HG03196 (cell line): ENCODE measurements around the gene SUMO2.
"Not testable (repeated sequence)": the region's sequence is repeated elsewhere in the genome, so short reads cannot be mapped to it uniquely, and the experiment has no call there.

Source experiments
- ATAC-seq: cut with Tn5 transposase; IDR thresholded peaks from one replicate; pipeline ENCODE4 v1.9.1; 2021; ENCODE audit not compliant: unreplicated experiment

Gene SUMO2

GRCh38 chr17:75182569-75183436 is at the start of gene SUMO2:
TSS of gene SUMO2 (minus strand) at chr17:75182959. CDS start at chr17:75182834, 125 bp downstream.
- ATAC-seq, result peak; percentile 83

- no peak for ATAC-seq
These were observed 49.1 kb upstream of the SUMO2 start for GRCh38 chr17:75231741-75232464.

GRCh38 chr17:75231071-75231470 is 48.3 kb upstream of the SUMO2 start:
- ATAC-seq, result no peak

- no peak for ATAC-seq
These were observed 46.1 kb upstream of the SUMO2 start for GRCh38 chr17:75228847-75229246.

GRCh38 chr17:75228305-75228704 is 45.5 kb upstream of the SUMO2 start:
- no peak for ATAC-seq

- ATAC-seq, result no peak
These were observed 45.0 kb upstream of the SUMO2 start for GRCh38 chr17:75227729-75228128.

GRCh38 chr17:75225016-75225415 is 42.3 kb upstream of the SUMO2 start:
- no peak for ATAC-seq

GRCh38 chr17:75219815-75220214 is 37.1 kb upstream of the SUMO2 start:
- no peak for ATAC-seq

GRCh38 chr17:75218131-75218530 is 35.4 kb upstream of the SUMO2 start:
- ATAC-seq, result no peak

- ATAC-seq, result no peak
These were observed 26.3 kb upstream of the SUMO2 start for GRCh38 chr17:75209061-75209460.

GRCh38 chr17:75208161-75208560 is 25.4 kb upstream of the SUMO2 start:
- ATAC-seq, result no peak

GRCh38 chr17:75207760-75208159 is 25.0 kb upstream of the SUMO2 start:
- no peak for ATAC-seq

GRCh38 chr17:75207050-75207407 is 24.3 kb upstream of the SUMO2 start:
- ATAC-seq, result not testable (repeated sequence)

GRCh38 chr17:75205793-75206163 is 23.0 kb upstream of the SUMO2 start:
- ATAC-seq, result peak; percentile 15

GRCh38 chr17:75205037-75205792 is 22.5 kb upstream of the SUMO2 start, which contains the start of gene NUP85:
TSS of gene NUP85 (plus strand) at chr17:75205679. CDS start at chr17:75205762, 83 bp downstream.
- peak; percentile 75 for ATAC-seq

- no peak for ATAC-seq
These were observed 17.3 kb upstream of the SUMO2 start for GRCh38 chr17:75199886-75200618.

- no peak for ATAC-seq
These were observed 12.1 kb upstream of the SUMO2 start for GRCh38 chr17:75194879-75195278.

GRCh38 chr17:75191584-75191983 is 8.8 kb upstream of the SUMO2 start:
- no peak for ATAC-seq

- no peak for ATAC-seq
These were observed 5.9 kb upstream of the SUMO2 start for GRCh38 chr17:75188614-75189013.

GRCh38 chr17:75183999-75184884 is 1.5 kb upstream of the SUMO2 start:
- no peak for ATAC-seq
